ENCODE results near the gene ABO. TPM values are rescaled to one million over a fixed set of nuclear protein-coding genes. Genes with fewer than 3 reads are reported as not detected.
"Not testable (repeated sequence)": the region's sequence is repeated elsewhere in the genome, so short reads cannot be mapped to it uniquely, and the experiment has no call there.

Gene ABO
- total RNA-seq, 2 experiments from 2014 or later: not detected

- POLR2A ChIA-PET: no interaction called here
- CTCF ChIA-PET: interaction anchor here (0.6 to 1.2 kb wide), 2 partner anchors 22 to 877 kb away, joined by 3 to 6 read pairs; no protein-coding TSS in a partner anchor
These were observed 6.5 kb downstream of the ABO start for GRCh38 chr9:133268335-133269056.

- ChIA-PET CTCF (no interaction called here), POLR2A (no interaction called here)
These were observed 10.7 kb downstream of the ABO start for GRCh38 chr9:133264235-133264764.

- ChIA-PET POLR2A (no interaction called here), CTCF (no interaction called here)
These were observed 11.4 kb downstream of the ABO start for GRCh38 chr9:133263557-133263956.

DNA sequence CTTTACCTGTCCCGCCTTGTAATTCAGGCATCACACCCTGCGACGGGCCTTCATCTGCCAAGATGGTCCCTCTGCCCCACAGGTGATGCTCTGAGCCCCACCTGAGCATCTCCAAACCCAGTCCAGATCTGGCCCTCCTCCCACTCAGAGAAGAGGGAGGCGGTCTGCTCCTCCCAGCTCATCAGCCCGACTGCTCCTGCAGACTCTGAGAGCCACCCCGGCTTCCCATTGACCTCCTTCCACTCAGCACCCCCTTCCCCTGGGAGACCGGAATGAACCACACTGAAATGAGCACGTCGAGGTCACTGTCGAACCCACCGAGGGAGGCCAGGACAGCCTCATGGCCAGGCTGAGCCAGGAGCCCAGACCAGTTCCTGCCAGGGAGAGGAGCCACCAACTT, 12.8 kb downstream of the ABO start:
- POLR2A ChIA-PET: no interaction called here
- CTCF ChIA-PET: no interaction called here

GRCh38 chr9:133261753-133262120, 13.3 kb downstream of the ABO start:
- CTCF ChIA-PET: no interaction called here
- POLR2A ChIA-PET: no interaction called here

DNA sequence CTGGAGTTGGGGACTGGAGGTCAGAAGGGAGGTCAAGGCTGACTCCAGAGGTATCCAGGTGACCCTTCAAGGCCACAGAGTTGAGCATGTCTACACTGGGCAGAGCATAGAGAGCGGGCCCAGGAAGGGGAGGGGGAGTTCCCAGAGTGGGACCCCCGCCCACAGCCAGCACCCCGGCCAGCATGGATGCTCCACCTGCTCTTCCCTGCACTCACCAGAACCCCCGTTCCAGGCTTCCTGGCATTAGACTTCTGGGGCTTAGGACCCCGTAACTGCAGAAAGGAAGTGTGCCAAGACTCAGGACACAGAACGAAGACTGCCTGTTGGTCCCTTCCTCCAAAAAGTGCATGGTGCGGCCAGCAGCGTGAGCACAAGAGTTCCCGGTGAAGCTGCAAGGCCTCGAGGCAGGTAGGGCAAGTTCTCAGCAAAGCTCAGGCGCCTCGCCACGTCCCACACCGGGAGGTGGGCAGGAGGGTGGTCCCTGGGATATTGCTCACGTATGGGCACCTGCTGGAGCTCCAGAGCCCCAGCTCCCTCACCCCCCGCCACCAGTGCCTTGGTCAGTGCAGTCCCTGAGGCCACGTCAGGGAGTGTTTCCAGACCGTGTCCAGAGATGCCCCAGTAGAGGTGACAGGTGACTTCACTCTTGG, 13.8 kb downstream of the ABO start:
- CTCF ChIA-PET: no interaction called here
- POLR2A ChIA-PET: no interaction called here

DNA sequence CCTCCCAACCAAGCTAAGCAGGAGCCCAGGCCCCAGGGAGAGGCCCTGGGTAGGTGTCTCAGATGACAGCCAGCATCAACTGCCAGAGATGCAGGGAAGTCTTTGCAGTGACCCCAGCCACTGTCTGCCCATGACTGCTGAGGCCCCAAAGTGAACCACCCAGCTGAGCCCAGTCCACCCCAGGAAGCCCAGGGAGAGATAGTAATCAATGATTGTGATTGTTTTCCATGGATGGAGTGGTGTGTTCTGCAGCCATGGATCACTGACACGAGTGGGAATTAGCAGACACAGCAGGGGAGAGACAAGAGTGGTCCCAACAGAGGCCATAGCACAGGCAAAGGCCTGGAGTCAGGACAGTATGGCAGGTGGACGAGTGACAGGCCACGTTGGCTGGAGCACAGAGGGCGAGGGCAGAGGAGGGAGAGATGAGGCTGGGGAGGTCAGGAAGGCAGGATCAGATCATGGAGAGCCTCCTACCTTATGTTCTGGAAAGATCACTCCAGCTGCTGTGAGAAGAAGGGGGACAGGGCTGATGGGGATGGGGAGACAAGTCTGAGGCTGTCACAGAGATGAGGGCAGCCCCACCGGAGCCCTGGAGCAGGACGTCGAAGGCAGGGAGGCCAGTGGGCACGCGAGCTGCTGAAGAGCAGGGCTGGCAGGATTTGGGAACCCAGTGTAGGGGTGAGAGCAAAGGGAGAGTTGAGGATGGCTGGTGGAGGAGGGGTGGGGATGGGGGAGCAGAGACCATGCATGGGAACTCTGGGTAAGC, 14.5 kb downstream of the ABO start:
- POLR2A ChIA-PET: no interaction called here
- CTCF ChIA-PET: no interaction called here

DNA sequence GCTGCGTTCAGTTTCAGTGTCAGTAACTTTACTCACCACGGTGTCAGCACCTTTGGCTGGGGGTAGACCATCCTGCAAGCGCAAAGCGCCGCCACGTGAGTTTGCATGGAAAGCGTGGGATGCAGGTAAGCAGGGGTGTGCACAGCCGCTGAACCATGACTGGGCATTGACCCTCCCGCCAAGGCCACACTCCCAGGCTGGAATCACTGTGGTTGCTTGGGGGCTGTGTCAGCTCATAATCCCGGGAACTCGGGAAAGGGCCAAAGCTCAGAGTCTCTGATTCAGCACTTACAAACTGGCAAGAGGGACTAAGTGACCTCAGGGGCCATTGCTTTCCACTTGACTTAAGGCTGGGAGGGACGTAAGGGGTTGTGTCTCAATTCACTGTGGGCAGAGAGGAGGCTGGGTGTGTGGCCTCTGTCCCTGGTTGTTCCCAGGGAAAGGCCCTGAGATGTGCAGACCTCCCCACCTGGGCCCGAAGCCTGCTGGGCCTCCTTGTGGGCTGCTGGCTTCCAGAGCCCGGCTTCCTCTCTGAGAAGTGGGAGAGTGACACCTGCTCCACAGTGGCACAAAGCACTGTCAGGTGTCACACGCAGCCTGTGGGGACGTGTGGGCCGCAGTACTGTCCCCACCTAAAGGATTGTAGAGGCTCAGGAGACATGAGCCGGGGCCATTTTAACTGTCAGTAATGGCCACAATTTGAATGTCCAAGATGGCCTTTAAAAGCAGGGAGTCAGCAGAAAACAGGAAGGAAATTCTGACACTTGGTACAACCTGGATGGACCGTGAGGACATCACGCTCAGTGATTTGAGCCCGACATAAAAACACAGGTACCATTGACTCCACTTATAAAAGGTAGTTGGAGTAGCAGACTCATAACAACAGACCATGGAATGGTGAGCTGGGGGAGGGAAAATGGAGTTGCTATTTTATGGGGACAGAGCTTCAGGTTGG, 16.7 kb downstream of the ABO start:
- POLR2A ChIA-PET: no interaction called here
- CTCF ChIA-PET: no interaction called here

- POLR2A ChIA-PET: no interaction called here
- CTCF ChIA-PET: no interaction called here
These were observed 17.5 kb downstream of the ABO start for GRCh38 chr9:133257465-133257956.

- ChIA-PET CTCF (no interaction called here), POLR2A (no interaction called here)
These were observed 18.3 kb downstream of the ABO start for GRCh38 chr9:133256686-133257091.

GRCh38 chr9:133256136-133256461, 18.9 kb downstream of the ABO start:
- POLR2A ChIA-PET: no interaction called here
- CTCF ChIA-PET: no interaction called here

GRCh38 chr9:133255371-133256135, 19.4 kb downstream of the ABO start:
- POLR2A ChIA-PET: no interaction called here
- CTCF ChIA-PET: no interaction called here

DNA sequence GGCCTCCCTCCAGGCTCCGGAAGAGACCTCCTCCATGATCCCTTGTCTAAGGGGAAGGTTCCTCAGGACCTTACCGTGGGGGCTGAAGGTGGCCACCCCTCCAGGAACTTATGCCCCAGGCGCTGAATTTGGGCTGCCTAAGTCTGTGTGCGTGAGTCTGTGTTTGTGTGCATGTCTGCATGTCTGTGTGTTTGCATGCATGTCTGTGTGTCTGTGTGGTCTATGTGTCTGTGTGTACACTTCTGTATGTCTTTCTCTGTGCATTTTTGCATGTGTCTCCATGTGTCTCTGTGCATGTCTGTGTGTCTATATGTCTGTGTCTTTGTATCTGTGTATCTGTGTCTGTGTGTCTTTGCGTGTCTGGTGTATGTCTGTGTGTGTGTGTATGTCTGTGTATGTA, 20.5 kb downstream of the ABO start:
- ChIA-PET CTCF (no interaction called here), POLR2A (no interaction called here)

GRCh38 chr9:133253268-133253667, 21.7 kb downstream of the ABO start:
- CTCF ChIA-PET: no interaction called here
- POLR2A ChIA-PET: no interaction called here

DNA sequence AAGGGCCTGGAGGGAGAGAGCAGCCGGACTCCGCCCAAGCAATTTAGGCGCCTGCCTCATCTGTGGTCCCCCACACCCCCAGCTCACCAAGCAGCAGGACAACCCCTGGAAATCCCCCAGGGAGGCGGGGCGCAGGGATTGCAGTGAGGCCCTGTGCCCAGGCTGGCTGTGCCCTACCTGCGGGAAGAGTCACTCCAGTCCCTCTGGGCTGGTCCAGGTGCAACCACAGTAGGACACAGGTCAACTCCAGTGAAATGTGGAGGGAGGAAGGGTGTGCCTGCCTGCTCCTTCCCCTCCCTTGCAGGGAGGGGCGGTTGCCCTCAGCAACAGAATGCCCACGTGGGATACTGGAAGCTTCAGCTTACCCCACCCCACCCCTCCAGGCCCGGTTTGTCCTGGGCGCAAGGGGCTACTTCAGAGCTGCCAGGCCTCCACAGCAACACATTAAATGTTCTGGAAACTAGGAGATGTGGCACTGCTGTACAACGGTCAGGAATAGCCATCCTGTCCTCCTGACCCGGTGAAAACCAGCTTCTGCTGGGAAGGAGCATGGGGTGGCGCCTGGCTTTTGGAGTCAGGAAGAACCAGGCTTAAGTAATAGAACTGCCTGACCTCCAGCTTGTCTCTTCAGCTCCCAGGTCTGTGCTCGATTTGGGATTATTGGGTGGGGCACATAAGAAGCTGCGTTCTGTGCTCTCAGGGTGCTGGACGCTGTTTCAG, 22.5 kb downstream of the ABO start:
- POLR2A ChIA-PET: no interaction called here
- CTCF ChIA-PET: no interaction called here

GRCh38 chr9:133251773-133252172, 23.2 kb downstream of the ABO start:
- ChIA-PET POLR2A (no interaction called here), CTCF (no interaction called here)

DNA sequence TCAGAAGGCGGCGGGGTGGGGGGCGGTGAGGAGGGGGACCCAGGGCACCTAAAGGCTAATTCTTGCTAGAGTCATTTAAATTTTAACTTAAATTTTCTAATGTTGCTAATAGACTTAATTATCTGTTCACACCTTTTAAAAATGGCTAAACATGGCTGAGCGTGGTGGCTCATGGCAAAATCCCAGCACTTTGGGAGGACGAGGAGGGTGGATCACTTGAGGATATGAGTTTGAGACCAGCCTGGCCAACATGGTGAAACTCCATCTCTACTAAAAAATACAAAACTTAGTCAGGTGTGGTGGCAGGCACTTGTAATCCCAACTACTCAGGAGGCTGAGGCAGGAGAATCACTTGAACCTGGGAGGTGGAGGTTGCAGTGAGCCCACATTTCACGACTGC, 23.8 kb downstream of the ABO start:
- CTCF ChIA-PET, POLR2A ChIA-PET: not testable (repeated sequence)

- CTCF ChIA-PET: no interaction called here
- POLR2A ChIA-PET: no interaction called here
These were observed 24.2 kb downstream of the ABO start for GRCh38 chr9:133250741-133251170.

- CTCF ChIA-PET: no interaction called here
- POLR2A ChIA-PET: no interaction called here
These were observed 25.7 kb downstream of the ABO start for GRCh38 chr9:133249337-133249736.

Measured in activated CD8-positive, alpha-beta memory T cell treated with anti-CD3 and anti-CD28 coated beads for 36 hours (primary cell).